HG03439 (cell line): ENCODE measurements around the gene NETO1.
A peak's percentile ranks its signal among the peaks of the same experiment; 100 is the strongest.

Source experiments
- ATAC-seq: cut with Tn5 transposase; IDR thresholded peaks from one replicate; pipeline ENCODE4 v1.9.1; 2021; ENCODE audit warnings: mild to moderate bottlenecking, moderate library complexity; ENCODE audit not compliant: unreplicated experiment

NETO1 gene

GRCh38 chr18:72846736-72847533 lies 20.9 kb downstream of the NETO1 start:
- ATAC-seq: no peak

- ATAC-seq: no peak
Observed at GRCh38 chr18:72843743-72844142, 24.0 kb downstream of the NETO1 start.

- ATAC-seq: no peak
Observed at GRCh38 chr18:72840109-72840508, 27.7 kb downstream of the NETO1 start.

- ATAC-seq: no peak
Observed at GRCh38 chr18:72834731-72835130, 33.1 kb downstream of the NETO1 start.

GRCh38 chr18:72833471-72833870 lies 34.3 kb downstream of the NETO1 start:
- ATAC-seq: no peak

GRCh38 chr18:72830109-72830508 lies 37.7 kb downstream of the NETO1 start:
- no peak for ATAC-seq

GRCh38 chr18:72828601-72829000 lies 39.2 kb downstream of the NETO1 start:
- ATAC-seq: no peak

- no peak for ATAC-seq
Observed at GRCh38 chr18:72826736-72827135, 41.1 kb downstream of the NETO1 start.

GRCh38 chr18:72823345-72823744 lies 44.4 kb downstream of the NETO1 start:
- ATAC-seq: no peak

GRCh38 chr18:72822202-72822601 lies 45.6 kb downstream of the NETO1 start:
- ATAC-seq: no peak

GRCh38 chr18:72820571-72820970 lies 47.2 kb downstream of the NETO1 start:
- no peak for ATAC-seq

- ATAC-seq: no peak
Observed at GRCh38 chr18:72819050-72819449, 48.7 kb downstream of the NETO1 start.

GRCh38 chr18:72811047-72811446 lies 56.7 kb downstream of the NETO1 start:
- ATAC-seq: peak; percentile 98

- no peak for ATAC-seq
Observed at GRCh38 chr18:72808680-72809079, 59.1 kb downstream of the NETO1 start.

- no peak for ATAC-seq
Observed at GRCh38 chr18:72799106-72799505, 68.7 kb downstream of the NETO1 start.

- no peak for ATAC-seq
Observed at GRCh38 chr18:72783530-72783929, 84.3 kb downstream of the NETO1 start.

- no peak for ATAC-seq
Observed at GRCh38 chr18:72774914-72775313, 92.9 kb downstream of the NETO1 start.

GRCh38 chr18:72772916-72773315 lies 94.9 kb downstream of the NETO1 start:
- ATAC-seq: no peak

GRCh38 chr18:72768681-72769229 lies 99.0 kb downstream of the NETO1 start:
- no peak for ATAC-seq

GRCh38 chr18:72762515-72763122 lies 105.2 kb downstream of the NETO1 start:
- peak; percentile 81 for ATAC-seq

GRCh38 chr18:72752220-72752619 lies 115.6 kb downstream of the NETO1 start:
- ATAC-seq: no peak

GRCh38 chr18:72742002-72742401 lies 125.8 kb downstream of the NETO1 start:
- ATAC-seq: no peak
